NCI-H146 treated with DMSO at 0.1 percent for 48 hours (cell line): ENCODE measurements around the gene LCP1.
A peak's percentile ranks its signal among the peaks of the same experiment; 100 is the strongest.
"Not testable (repeated sequence)": the region's sequence is repeated elsewhere in the genome, so short reads cannot be mapped to it uniquely, and the experiment has no call there.

ENCODE experiments used
- DNase-seq: peaks from one replicate; lab custom pipeline; 2025; ENCODE audit not compliant: unreplicated experiment; lab: John Stamatoyannopoulos, UW

The LCP1 gene

GRCh38 chr13:46182491-46182877 lies 507 bp upstream of the LCP1 start:
- no peak for DNase-seq

GRCh38 chr13:46181377-46181839 lies 569 bp downstream of the LCP1 start:
- no peak for DNase-seq

- DNase-seq = no peak
Measured at GRCh38 chr13:46179969-46180763, 1.8 kb downstream of the LCP1 start.

GRCh38 chr13:46179491-46179908 lies 2.5 kb downstream of the LCP1 start:
- DNase-seq = no peak

- DNase-seq = no peak
Measured at GRCh38 chr13:46178821-46179220, 3.2 kb downstream of the LCP1 start.

GRCh38 chr13:46178143-46178542 lies 3.8 kb downstream of the LCP1 start:
- DNase-seq = no peak

- no peak for DNase-seq
Measured at GRCh38 chr13:46176756-46177155, 5.2 kb downstream of the LCP1 start.

- no peak for DNase-seq
Measured at GRCh38 chr13:46173656-46174055, 8.3 kb downstream of the LCP1 start.

- DNase-seq = no peak
Measured at GRCh38 chr13:46172531-46172991, 9.4 kb downstream of the LCP1 start.

GRCh38 chr13:46171739-46172138 lies 10.2 kb downstream of the LCP1 start:
- no peak for DNase-seq

- no peak for DNase-seq
Measured at GRCh38 chr13:46171217-46171616, 10.8 kb downstream of the LCP1 start.

- DNase-seq = no peak
Measured at GRCh38 chr13:46170687-46171086, 11.3 kb downstream of the LCP1 start.

- DNase-seq = no peak
Measured at GRCh38 chr13:46170268-46170667, 11.7 kb downstream of the LCP1 start.

GRCh38 chr13:46169758-46170157 lies 12.2 kb downstream of the LCP1 start:
- no peak for DNase-seq

GRCh38 chr13:46168783-46169182 lies 13.2 kb downstream of the LCP1 start:
- DNase-seq = no peak

- DNase-seq = no peak
Measured at GRCh38 chr13:46168341-46168740, 13.6 kb downstream of the LCP1 start.

- no peak for DNase-seq
Measured at GRCh38 chr13:46166947-46167610, 14.9 kb downstream of the LCP1 start.

- DNase-seq = no peak
Measured at GRCh38 chr13:46166224-46166584, 15.8 kb downstream of the LCP1 start.

- DNase-seq = no peak
Measured at GRCh38 chr13:46165485-46166223, 16.3 kb downstream of the LCP1 start.

GRCh38 chr13:46164661-46165060 lies 17.3 kb downstream of the LCP1 start:
- peak; percentile 88 for DNase-seq

GRCh38 chr13:46162741-46163140 lies 19.2 kb downstream of the LCP1 start:
- not testable (repeated sequence) for DNase-seq
